ENCODE results near the gene RARA.

DNA sequence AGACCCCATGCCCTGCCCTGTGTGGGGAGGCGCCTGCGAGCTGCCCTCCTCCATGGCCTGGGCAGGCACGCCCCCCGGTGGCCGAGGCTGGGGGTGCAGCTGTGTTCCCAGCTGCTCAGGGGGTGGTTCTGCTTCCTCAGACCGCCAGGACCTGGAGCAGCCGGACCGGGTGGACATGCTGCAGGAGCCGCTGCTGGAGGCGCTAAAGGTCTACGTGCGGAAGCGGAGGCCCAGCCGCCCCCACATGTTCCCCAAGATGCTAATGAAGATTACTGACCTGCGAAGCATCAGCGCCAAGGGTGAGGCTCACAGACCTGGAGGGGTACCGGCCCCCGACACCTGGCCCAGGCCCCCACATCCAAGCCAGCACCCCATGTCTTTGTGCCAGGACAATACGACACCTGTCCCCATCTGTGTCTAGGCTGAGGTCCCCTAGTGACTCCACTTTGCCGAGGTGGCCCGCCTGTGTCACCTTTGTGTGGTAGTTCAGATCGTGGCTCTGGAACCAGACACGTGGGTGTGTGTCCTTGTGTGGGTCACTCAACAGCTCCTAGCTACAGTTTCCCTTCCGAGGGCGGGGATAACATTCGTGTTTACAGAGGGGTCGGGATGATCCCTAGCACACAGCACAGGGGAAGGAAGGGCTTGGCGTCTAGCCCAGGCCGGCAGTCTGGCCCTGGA lies 46.3 kb downstream of the RARA start:
- TF ChIP-seq PPARA (CRISPR knock-in tag; IDR thresholded peaks at IDR 0.05; ENCODE audit: borderline replicate concordance) (no peak), SNAI2 (CRISPR knock-in tag; IDR thresholded peaks at IDR 0.05) (no peak), POU6F1 (CRISPR knock-in tag; IDR thresholded peaks at IDR 0.05; ENCODE audit: borderline replicate concordance, low read depth) (no peak), ZC3H10 (CRISPR knock-in tag; IDR thresholded peaks at IDR 0.05) (no peak), ZNF8 (CRISPR knock-in tag; IDR thresholded peaks at IDR 0.05) (no peak), ZFP3 (CRISPR knock-in tag; IDR thresholded peaks at IDR 0.05) (no peak)
- TF ChIP-seq, protein P1, sequence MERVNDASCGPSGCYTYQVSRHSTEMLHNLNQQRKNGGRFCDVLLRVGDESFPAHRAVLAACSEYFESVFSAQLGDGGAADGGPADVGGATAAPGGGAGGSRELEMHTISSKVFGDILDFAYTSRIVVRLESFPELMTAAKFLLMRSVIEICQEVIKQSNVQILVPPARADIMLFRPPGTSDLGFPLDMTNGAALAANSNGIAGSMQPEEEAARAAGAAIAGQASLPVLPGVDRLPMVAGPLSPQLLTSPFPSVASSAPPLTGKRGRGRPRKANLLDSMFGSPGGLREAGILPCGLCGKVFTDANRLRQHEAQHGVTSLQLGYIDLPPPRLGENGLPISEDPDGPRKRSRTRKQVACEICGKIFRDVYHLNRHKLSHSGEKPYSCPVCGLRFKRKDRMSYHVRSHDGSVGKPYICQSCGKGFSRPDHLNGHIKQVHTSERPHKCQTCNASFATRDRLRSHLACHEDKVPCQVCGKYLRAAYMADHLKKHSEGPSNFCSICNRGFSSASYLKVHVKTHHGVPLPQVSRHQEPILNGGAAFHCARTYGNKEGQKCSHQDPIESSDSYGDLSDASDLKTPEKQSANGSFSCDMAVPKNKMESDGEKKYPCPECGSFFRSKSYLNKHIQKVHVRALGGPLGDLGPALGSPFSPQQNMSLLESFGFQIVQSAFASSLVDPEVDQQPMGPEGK (CRISPR knock-in tag; IDR thresholded peaks at IDR 0.05; ENCODE audit: borderline replicate concordance), result no peak
- TF ChIP-seq, protein P2, sequence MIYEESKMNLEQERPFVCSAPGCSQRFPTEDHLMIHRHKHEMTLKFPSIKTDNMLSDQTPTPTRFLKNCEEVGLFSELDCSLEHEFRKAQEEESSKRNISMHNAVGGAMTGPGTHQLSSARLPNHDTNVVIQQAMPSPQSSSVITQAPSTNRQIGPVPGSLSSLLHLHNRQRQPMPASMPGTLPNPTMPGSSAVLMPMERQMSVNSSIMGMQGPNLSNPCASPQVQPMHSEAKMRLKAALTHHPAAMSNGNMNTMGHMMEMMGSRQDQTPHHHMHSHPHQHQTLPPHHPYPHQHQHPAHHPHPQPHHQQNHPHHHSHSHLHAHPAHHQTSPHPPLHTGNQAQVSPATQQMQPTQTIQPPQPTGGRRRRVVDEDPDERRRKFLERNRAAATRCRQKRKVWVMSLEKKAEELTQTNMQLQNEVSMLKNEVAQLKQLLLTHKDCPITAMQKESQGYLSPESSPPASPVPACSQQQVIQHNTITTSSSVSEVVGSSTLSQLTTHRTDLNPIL (CRISPR knock-in tag; IDR thresholded peaks at IDR 0.05; ENCODE audit: low read depth), result no peak
